HG03025 (cell line): ENCODE measurements around the gene ANGPTL1.
"Not testable (repeated sequence)": the region's sequence is repeated elsewhere in the genome, so short reads cannot be mapped to it uniquely, and the experiment has no call there.

Source experiments
- ATAC-seq: cut with Tn5 transposase; IDR thresholded peaks from one replicate; pipeline ENCODE4 v1.9.1; 2021; ENCODE audit warnings: mild to moderate bottlenecking, moderate library complexity; ENCODE audit not compliant: unreplicated experiment, low FRiP score

ANGPTL1 gene

GRCh38 chr1:178869119-178869697 is 1.7 kb downstream of the ANGPTL1 start:
- no peak for ATAC-seq

DNA sequence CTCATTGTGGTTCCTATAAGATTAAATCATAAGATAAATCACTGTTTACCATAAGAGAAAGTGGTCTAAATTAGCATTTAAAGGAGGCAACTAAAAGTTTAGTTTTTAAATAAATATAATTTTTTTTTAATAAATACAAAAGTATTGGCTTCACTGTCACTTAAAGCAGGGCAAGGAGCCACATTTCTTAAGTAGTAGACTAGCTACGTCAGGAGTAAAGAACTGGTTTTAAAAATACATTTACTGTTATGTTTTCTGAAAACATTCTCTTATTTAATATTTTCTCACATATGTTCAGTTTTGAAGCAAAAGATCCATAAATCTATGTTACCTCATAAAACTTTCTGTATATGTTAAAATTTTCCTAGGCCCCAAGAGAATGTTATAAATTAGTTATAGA is 2.2 kb downstream of the ANGPTL1 start:
- no peak for ATAC-seq

GRCh38 chr1:178867670-178868069 is 3.2 kb downstream of the ANGPTL1 start:
- no peak for ATAC-seq

DNA sequence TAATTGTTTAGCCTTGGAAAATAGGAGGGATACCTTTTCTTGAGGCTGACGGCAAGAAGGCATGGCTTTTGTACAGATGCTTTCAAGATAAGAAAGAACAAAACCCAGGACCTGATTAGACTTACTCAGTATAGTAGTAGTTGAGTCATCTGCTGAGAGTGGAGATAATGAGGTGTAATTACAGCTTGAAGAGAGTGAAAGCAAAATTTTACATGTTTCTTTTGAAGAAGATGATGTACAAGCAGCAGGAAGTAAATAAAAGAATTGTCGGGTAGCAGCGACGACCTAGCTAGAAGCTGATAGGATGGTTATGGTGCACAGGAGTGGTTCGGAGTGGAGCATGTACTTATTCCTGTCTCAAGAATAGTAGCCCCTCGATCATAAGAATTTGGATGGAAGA is 6.6 kb downstream of the ANGPTL1 start:
- no peak for ATAC-seq

- ATAC-seq, result no peak
These were observed 8.0 kb downstream of the ANGPTL1 start for GRCh38 chr1:178862864-178863263.

- ATAC-seq, result no peak
These were observed 8.5 kb downstream of the ANGPTL1 start for GRCh38 chr1:178862416-178862815.

DNA sequence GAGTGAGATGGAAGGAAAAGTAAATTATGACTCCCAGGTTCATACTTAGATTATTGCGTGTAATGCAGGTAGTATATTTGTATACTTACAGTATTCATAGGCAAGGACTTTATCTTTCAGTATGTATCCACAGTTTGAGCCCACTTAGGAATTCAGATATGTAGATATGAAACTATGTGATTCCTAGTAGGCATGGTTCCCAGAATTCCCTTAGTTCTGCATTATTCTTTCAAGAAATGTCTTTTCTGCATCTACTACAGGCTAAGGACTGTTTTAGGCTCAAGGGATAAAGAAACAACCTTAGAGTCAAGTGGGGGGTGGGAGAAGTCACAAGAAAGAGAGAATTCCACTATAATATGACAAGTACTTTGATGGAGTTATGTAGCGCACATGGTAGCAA is 13.8 kb downstream of the ANGPTL1 start:
- ATAC-seq, result no peak

GRCh38 chr1:178849918-178850317 is 21.0 kb downstream of the ANGPTL1 start:
- no peak for ATAC-seq

DNA sequence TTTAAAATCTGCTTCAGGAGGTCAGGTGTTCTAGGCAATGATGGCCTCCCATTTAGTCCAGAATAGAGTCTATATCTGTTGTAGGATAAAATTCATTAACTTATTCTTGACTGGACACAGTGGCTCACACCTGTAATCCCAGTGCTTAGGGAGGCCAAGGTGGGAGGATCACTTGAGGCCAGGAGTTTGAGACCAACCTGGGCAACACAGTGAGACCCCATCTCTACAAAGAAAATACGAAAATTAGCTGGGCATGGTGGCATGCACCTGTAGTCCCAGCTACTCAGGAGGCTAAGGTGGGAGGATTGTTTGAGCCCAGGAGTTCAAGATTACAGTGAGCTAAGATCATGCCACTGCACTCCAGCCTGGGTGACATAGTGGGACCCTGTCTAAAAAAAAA is 23.0 kb downstream of the ANGPTL1 start:
- ATAC-seq, result not testable (repeated sequence)

DNA sequence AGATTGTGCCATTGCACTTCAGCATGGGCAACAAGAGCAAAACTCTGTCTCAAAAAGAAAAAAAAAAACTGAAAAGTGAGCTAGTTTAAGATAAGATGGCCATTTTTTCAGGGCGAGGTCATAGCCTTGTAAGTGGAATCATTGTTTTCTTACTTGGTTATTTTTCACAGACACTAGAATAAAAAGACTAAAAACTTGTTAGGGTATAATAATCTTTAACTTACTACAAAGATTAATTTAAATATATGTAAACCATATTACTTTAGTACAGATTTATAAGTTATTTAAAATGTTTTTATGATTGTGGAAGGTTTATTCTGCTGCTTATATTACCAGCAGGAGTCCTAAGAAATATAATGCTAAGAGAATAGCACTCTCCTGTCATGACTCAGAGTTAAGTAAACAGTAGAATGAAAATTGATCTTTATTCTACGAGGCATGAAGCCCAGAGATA is 23.5 kb downstream of the ANGPTL1 start:
- no peak for ATAC-seq

GRCh38 chr1:178846306-178846705 is 24.6 kb downstream of the ANGPTL1 start:
- no peak for ATAC-seq

GRCh38 chr1:178844436-178844835 is 26.4 kb downstream of the ANGPTL1 start:
- ATAC-seq, result no peak

GRCh38 chr1:178825167-178825566 is 45.7 kb downstream of the ANGPTL1 start:
- ATAC-seq, result no peak

DNA sequence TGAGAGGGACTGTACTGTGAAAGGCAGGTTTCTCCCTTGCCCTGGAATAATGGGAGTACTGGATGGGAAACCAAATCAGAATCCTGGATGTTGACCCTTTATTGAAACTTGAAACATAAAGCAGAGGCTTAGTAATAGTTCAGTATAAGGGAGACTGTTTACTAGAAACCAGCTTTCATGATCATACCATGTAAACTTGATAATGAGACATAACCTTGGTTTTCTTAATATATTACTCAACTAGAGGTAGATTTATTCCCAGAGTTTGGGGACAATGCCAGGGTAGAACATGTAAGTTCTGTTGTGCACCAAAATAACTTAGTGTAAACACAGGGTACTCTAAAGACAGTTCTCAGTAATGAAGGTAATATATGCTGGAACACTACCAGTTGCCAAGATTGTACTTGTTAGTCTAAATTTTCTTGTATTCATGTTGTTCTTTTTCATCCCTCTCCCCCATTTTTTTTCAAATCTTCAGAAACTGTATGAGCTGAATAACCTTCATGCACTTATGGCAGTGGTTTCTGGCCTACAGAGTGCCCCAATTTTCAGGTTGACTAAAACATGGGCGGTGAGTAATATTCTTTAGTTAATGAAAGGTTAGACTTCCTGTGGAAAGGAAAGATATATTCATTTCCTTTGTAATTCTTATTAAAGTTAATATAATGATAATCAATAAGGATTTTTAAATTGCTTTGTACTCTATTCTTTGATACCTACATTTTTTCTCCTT is 49.6 kb downstream of the ANGPTL1 start:
- ATAC-seq, result no peak

DNA sequence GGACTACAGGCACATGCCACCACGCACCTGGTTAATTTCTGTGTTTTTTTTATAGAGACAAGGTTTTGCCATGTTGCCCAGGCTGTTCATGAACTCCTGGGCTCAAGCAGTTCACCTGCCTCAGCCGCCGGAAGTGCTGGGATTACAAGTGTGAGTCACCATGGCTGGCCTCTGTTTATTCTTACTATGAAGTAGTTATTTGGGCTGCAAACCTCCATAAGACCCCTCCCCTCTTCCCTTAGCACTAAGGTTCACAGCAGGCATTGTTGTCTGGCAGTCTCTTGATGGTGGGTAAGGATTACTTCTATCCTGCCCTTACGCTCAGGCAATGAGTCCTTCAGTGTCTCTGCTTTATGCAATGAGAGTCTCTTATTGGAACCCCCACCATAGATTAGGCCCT is 51.8 kb downstream of the ANGPTL1 start:
- no peak for ATAC-seq

- no peak for ATAC-seq
These were observed 52.5 kb downstream of the ANGPTL1 start for GRCh38 chr1:178818416-178818815.

DNA sequence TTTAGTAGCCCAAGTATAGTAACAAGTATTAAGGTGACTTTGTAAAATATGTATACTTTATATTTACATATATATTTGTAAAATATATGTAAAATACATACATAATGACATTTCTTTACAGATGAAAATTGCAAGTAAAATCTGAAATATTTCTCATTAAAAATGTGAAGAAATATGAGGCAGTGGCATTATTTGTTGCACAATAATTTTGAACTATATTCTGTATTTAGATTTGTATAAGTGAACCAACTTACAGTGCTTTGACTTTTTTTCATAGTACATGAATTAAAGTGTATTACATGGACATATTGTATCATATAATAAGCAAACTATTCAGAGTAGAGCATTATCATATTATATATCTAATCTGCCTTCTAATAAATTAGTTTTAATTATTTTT is 60.3 kb downstream of the ANGPTL1 start:
- ATAC-seq, result no peak

DNA sequence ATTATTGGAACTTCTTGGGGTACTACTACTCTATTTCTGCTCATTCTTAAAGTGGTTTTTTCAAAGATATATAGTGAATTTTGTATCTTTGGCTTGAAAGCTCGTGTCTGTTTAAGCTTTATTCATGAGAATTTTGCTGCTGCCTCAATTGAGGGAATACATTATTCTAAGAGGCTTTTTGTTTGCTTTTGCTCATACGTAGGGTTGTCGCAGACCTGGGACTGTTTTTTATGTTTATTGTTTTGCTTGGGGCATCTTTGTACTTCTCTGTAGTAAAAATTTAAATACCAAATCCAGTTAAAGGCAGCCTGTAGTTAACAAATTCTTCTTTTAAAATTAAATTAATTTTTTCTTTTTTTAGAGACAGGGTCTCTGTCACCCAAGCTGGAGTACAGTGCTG is 62.3 kb downstream of the ANGPTL1 start:
- no peak for ATAC-seq

DNA sequence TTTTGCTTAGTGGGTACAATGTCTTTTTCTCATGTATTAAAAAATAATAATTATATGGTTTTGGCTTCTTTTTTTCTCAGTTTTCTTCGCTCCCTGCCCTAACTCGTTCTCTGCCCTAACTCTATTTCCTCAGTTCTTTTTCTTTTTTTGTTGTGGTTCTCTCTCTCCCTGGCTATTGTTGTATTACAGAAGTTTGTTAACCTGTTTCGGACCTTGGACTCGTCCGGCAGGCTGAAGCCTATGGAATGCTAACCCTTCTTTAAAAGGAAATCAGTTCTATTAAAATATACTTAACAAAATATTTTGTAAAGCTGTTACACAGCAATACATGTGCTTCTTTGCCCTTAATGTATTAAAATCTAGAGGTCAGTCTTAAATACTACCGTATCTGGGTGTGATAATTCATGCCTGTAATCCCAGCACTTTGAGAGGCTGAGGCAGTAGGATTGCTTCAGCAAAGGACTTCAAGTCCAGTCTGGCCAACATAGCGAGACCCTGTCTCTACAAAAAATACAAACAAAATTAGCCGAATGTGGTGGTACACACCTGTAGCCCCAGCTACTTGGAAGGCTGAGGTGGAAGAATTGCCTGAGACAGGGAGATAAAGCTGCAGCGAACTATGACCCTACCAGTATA is 64.1 kb downstream of the ANGPTL1 start:
- ATAC-seq, result no peak

- ATAC-seq, result no peak
These were observed 68.0 kb downstream of the ANGPTL1 start for GRCh38 chr1:178802873-178803272.
